SK-N-SH treated with all-trans-retinoic acid at 6 μM for 48 hours (cell line): Measurements from ENCODE around the gene TIMP1.

ENCODE experiments used
- ATAC-seq: fragments of 200-7000 bp; cut with Tn5 transposase; 3 replicates; pipeline ENCODE4 v1.9.1; 2020; ENCODE audit warnings: mild to moderate bottlenecking, moderate library complexity
- ARNTL ChIP-seq: fragments of 450-650 bp; formaldehyde crosslinking; IDR thresholded peaks from 2 replicates; pipeline ENCODE4 v1.5.0; 2020; ENCODE audit warnings: low read depth, mild to moderate bottlenecking, moderate library complexity, borderline replicate concordance
- BACH2 ChIP-seq: fragments of 250-450 bp; sonication (Bioruptor Pico); IDR thresholded peaks from 2 replicates; pipeline ENCODE4 v1.9.0; 2021; ENCODE audit warnings: mild to moderate bottlenecking, borderline replicate concordance
- CREB5 ChIP-seq: fragments of 250-450 bp; sonication (Bioruptor Pico); IDR thresholded peaks from 2 replicates; pipeline ENCODE4 v1.5.1; 2020; ENCODE audit warnings: low read depth, mild to moderate bottlenecking, moderate library complexity
- CSDC2 ChIP-seq: fragments of 250-450 bp; sonication (Bioruptor Pico); IDR thresholded peaks from 2 replicates; pipeline ENCODE4 v1.5.0; 2020; ENCODE audit warnings: mild to moderate bottlenecking, moderate library complexity
- CSRNP3 ChIP-seq: fragments of 250-450 bp; sonication (Bioruptor Pico); IDR thresholded peaks from 2 replicates; pipeline ENCODE4 v1.5.1; 2021; ENCODE audit warnings: mild to moderate bottlenecking, moderate library complexity
- ESRRG ChIP-seq: fragments of 250-450 bp; sonication (Bioruptor Pico); IDR thresholded peaks from 2 replicates; pipeline ENCODE4 v1.6.1; 2021; ENCODE audit warnings: mild to moderate bottlenecking
- ISL1 ChIP-seq: fragments of 250-450 bp; sonication (Bioruptor Pico); IDR thresholded peaks from 2 replicates; pipeline ENCODE4 v2.1.2; 2022; ENCODE audit warnings: mild to moderate bottlenecking, moderate library complexity
- OSR1 ChIP-seq: fragments of 250-450 bp; sonication (Bioruptor Pico); IDR thresholded peaks from 2 replicates; pipeline ENCODE4 v1.8.0; 2022; ENCODE audit warnings: moderate library complexity, mild to moderate bottlenecking, inconsistent platforms
- PATZ1 ChIP-seq: fragments of 250-450 bp; sonication (Bioruptor Pico); IDR thresholded peaks from 2 replicates; pipeline ENCODE4 v1.8.0; 2020; ENCODE audit warnings: mild to moderate bottlenecking, moderate library complexity, borderline replicate concordance
- POU6F1 ChIP-seq: fragments of 250-450 bp; sonication (Bioruptor Pico); IDR thresholded peaks from 2 replicates; pipeline ENCODE4 v1.8.0; 2021; ENCODE audit warnings: low read depth, mild to moderate bottlenecking, moderate library complexity, borderline replicate concordance
- PPARA ChIP-seq: fragments of 250-450 bp; sonication (Bioruptor Pico); IDR thresholded peaks from 2 replicates; pipeline ENCODE4 v1.5.0; 2020; ENCODE audit warnings: mild to moderate bottlenecking, borderline replicate concordance
- RARB ChIP-seq: fragments of 250-450 bp; sonication (Bioruptor Pico); IDR thresholded peaks from 2 replicates; pipeline ENCODE4 v1.8.0; 2021; ENCODE audit warnings: mild to moderate bottlenecking, moderate library complexity
- SNAI2 ChIP-seq: fragments of 250-450 bp; sonication (Bioruptor Pico); IDR thresholded peaks from 2 replicates; pipeline ENCODE4 v1.5.0; 2020; ENCODE audit warnings: mild to moderate bottlenecking, moderate library complexity
- TCF4 ChIP-seq: fragments of 250-450 bp; sonication (Bioruptor Pico); IDR thresholded peaks from 2 replicates; pipeline ENCODE4 v1.8.0; 2021; ENCODE audit warnings: mild to moderate bottlenecking, moderate library complexity, borderline replicate concordance
- TOX ChIP-seq: fragments of 250-450 bp; sonication (Bioruptor Pico); IDR thresholded peaks from 2 replicates; pipeline ENCODE4 v1.8.0; 2021; ENCODE audit warnings: mild to moderate bottlenecking, moderate library complexity, borderline replicate concordance
- TSHZ2 ChIP-seq: fragments of 250-450 bp; sonication (Bioruptor Pico); IDR thresholded peaks from 2 replicates; pipeline ENCODE4 v1.5.0; 2020; ENCODE audit warnings: mild to moderate bottlenecking, moderate library complexity
- ZC3H10 ChIP-seq: fragments of 250-450 bp; sonication (Bioruptor Pico); IDR thresholded peaks from 2 replicates; pipeline ENCODE4 v1.5.1; 2021; ENCODE audit warnings: mild to moderate bottlenecking, moderate library complexity
- ZFP3 ChIP-seq: fragments of 250-450 bp; sonication (Bioruptor Pico); IDR thresholded peaks from 2 replicates; pipeline ENCODE4 v1.5.0; 2020; ENCODE audit warnings: mild to moderate bottlenecking, moderate library complexity
- ZNF565 ChIP-seq: fragments of 450-650 bp; formaldehyde crosslinking; conservative IDR thresholded peaks from 2 replicates; pipeline ENCODE4 v1.5.0; 2020; ENCODE audit warnings: low read depth, mild to moderate bottlenecking, moderate library complexity
- ZNF70 ChIP-seq: fragments of 450-650 bp; formaldehyde crosslinking; IDR thresholded peaks from 2 replicates; pipeline ENCODE4 v1.5.0; 2020; ENCODE audit warnings: mild to moderate bottlenecking, moderate library complexity
- ZNF8 ChIP-seq: fragments of 450-650 bp; formaldehyde crosslinking; IDR thresholded peaks from 2 replicates; pipeline ENCODE4 v1.5.0; 2020; ENCODE audit warnings: mild to moderate bottlenecking, moderate library complexity

TIMP1 gene

GRCh38 chrX:47618923-47619485, 36.8 kb downstream of the TIMP1 start (continued):
- TF ChIP-seq CSRNP3 (CRISPR knock-in tag) (no peak), PPARA (no peak), ZNF70 (no peak), ESRRG (CRISPR knock-in tag) (no peak), TOX (CRISPR knock-in tag) (no peak), ZFP3 (CRISPR knock-in tag) (no peak; the same call in 1 of the 2 replicates), ZNF8 (CRISPR knock-in tag) (no peak)
- TF ChIP-seq, all 23 proteins: peak for 0

GRCh38 chrX:47619486-47620302, 37.5 kb downstream of the TIMP1 start, which contains the start of gene SYN1:
Gene SYN1, minus strand, starts transcription at chrX:47619857. Its CDS starts 129 bp downstream, at chrX:47619728.
- TF ChIP-seq BACH2 (no peak), SNAI2 (CRISPR knock-in tag) (no peak), PATZ1 (no peak), ZFP3 (CRISPR knock-in tag) (no peak), ARNTL (no peak), ZNF70 (no peak), ISL1 (CRISPR knock-in tag) (no peak), ZC3H10 (CRISPR knock-in tag) (no peak), TCF4 (CRISPR knock-in tag) (no peak), ZNF8 (CRISPR knock-in tag) (no peak), OSR1 (CRISPR knock-in tag) (no peak), CREB5 (CRISPR knock-in tag) (no peak), RARB (CRISPR knock-in tag) (no peak), ZNF565 (CRISPR knock-in tag) (no peak), PPARA (no peak), ESRRG (CRISPR knock-in tag) (no peak), POU6F1 (CRISPR knock-in tag) (no peak)
- peak; percentile 72 for ATAC-seq

- ATAC-seq, result no peak
- TF ChIP-seq PATZ1 (no peak), ARNTL (no peak), SNAI2 (CRISPR knock-in tag) (no peak)
These were observed 38.1 kb downstream of the TIMP1 start for GRCh38 chrX:47620303-47620685.

- TF ChIP-seq ZNF8 (CRISPR knock-in tag), result no peak
- TF ChIP-seq CREB5 (CRISPR knock-in tag), result no peak
- no peak for TF ChIP-seq PPARA
- no peak for TF ChIP-seq SNAI2 (CRISPR knock-in tag)
- no peak for TF ChIP-seq CSDC2 (CRISPR knock-in tag)
- TF ChIP-seq CSRNP3 (CRISPR knock-in tag), result no peak
- no peak for TF ChIP-seq TSHZ2 (CRISPR knock-in tag)
- no peak for TF ChIP-seq TOX (CRISPR knock-in tag)
- ATAC-seq, result no peak
These were observed 39.6 kb downstream of the TIMP1 start for GRCh38 chrX:47621851-47622250.
